ENCODE data around the gene PTPRN2. TPM values are rescaled to one million over a fixed set of nuclear protein-coding genes. Genes with fewer than 3 reads are reported as not detected.
"Not testable (repeated sequence)": the region's sequence is repeated elsewhere in the genome, so short reads cannot be mapped to it uniquely, and the experiment has no call there.

Gene PTPRN2
- total RNA-seq, 1 experiment from 2014 or later, result not detected

- no peaks in the 10 kb centered on the region for H3K9me2 ChIP-seq (ENCODE audit: insufficient read depth)
- no peak overlapping the region for H3K4me2 ChIP-seq
- peaks cover 98% of the 10 kb centered on the region for H3K27me3 ChIP-seq (ENCODE audit: insufficient read depth, low read depth)
- TF ChIP-seq CTCF (conservative IDR thresholded peaks at IDR 0.05) (no peak), EZH2 (IDR thresholded peaks at IDR 0.05; ENCODE audit: low read depth) (no peak)
- DNase-seq, result no peak
- ChIA-PET CTCF (no interaction called here), POLR2A (ENCODE audit: unreplicated experiment) (no interaction called here)
- no peak overlapping the region for H3K27ac ChIP-seq
- no peaks in the 10 kb centered on the region for H3K9me3 ChIP-seq (ENCODE audit: insufficient read depth, low read depth)
- no peak overlapping the region for H3K4me3 ChIP-seq
- no TSS peak for BruUV-seq (replicated peaks)
- intact Hi-C loops (cut with micrococcal nuclease; ENCODE audit: unreplicated experiment), result no loop called here
- H4K20me1 ChIP-seq (ENCODE audit: insufficient read depth), result no peaks in the 10 kb centered on the region
- no peaks in the 10 kb centered on the region for H3K36me3 ChIP-seq (ENCODE audit: low read depth)
- H2AFZ ChIP-seq, result no peak overlapping the region
- H3K4me1 ChIP-seq (replicated peaks; ENCODE audit: insufficient read depth), result no peaks in the 10 kb centered on the region
- no peaks in the 10 kb centered on the region for H3F3A ChIP-seq (ENCODE audit: insufficient read depth, low read depth)
- H3K79me2 ChIP-seq (ENCODE audit: low read depth), result no peaks in the 10 kb centered on the region
Observed at GRCh38 chr7:157898261-157898660, 689.4 kb downstream of the PTPRN2 start.

- Histone ChIP-seq H3K27ac (no peak overlapping the region), H3K9me2 (ENCODE audit: insufficient read depth) (no peaks in the 10 kb centered on the region), H3K36me3 (ENCODE audit: low read depth) (no peaks in the 10 kb centered on the region), H3F3A (ENCODE audit: insufficient read depth, low read depth) (no peaks in the 10 kb centered on the region), H3K4me1 (replicated peaks; ENCODE audit: insufficient read depth) (no peaks in the 10 kb centered on the region), H3K9me3 (ENCODE audit: insufficient read depth, low read depth) (no peaks in the 10 kb centered on the region), H3K27me3 (ENCODE audit: insufficient read depth, low read depth) (peaks cover 98% of the 10 kb centered on the region), H4K20me1 (ENCODE audit: insufficient read depth) (no peaks in the 10 kb centered on the region), H3K4me2 (no peak overlapping the region), H3K4me3 (no peak overlapping the region), H3K79me2 (ENCODE audit: low read depth) (no peaks in the 10 kb centered on the region), H2AFZ (no peak overlapping the region)
- no TSS peak for BruUV-seq (replicated peaks)
- ChIA-PET CTCF (no interaction called here), POLR2A (ENCODE audit: unreplicated experiment) (no interaction called here)
- no peak for DNase-seq
- intact Hi-C loops (cut with micrococcal nuclease; ENCODE audit: unreplicated experiment), result no loop called here
- TF ChIP-seq CTCF (conservative IDR thresholded peaks at IDR 0.05), result no peak
- no peak for TF ChIP-seq EZH2 (IDR thresholded peaks at IDR 0.05; ENCODE audit: low read depth)
Observed at GRCh38 chr7:157897681-157898080, 689.9 kb downstream of the PTPRN2 start.

- TF ChIP-seq CTCF (conservative IDR thresholded peaks at IDR 0.05), result no peak
- no peak for TF ChIP-seq EZH2 (IDR thresholded peaks at IDR 0.05; ENCODE audit: low read depth)
- H3K4me2 ChIP-seq, result no peak overlapping the region
- no peak overlapping the region for H2AFZ ChIP-seq
- no peaks in the 10 kb centered on the region for H3K79me2 ChIP-seq (ENCODE audit: low read depth)
- CTCF ChIA-PET, result no interaction called here
- H3K27ac ChIP-seq, result no peak overlapping the region
- H3K36me3 ChIP-seq (ENCODE audit: low read depth), result no peaks in the 10 kb centered on the region
- no TSS peak for BruUV-seq (replicated peaks)
- POLR2A ChIA-PET (ENCODE audit: unreplicated experiment), result no interaction called here
- intact Hi-C loops (cut with micrococcal nuclease; ENCODE audit: unreplicated experiment), result no loop called here
- peaks cover 98% of the 10 kb centered on the region for H3K27me3 ChIP-seq (ENCODE audit: insufficient read depth, low read depth)
- no peaks in the 10 kb centered on the region for H3K9me3 ChIP-seq (ENCODE audit: insufficient read depth, low read depth)
- H3F3A ChIP-seq (ENCODE audit: insufficient read depth, low read depth), result no peaks in the 10 kb centered on the region
- no peaks in the 10 kb centered on the region for H3K9me2 ChIP-seq (ENCODE audit: insufficient read depth)
- no peak for DNase-seq
- no peak overlapping the region for H3K4me3 ChIP-seq
- no peaks in the 10 kb centered on the region for H3K4me1 ChIP-seq (replicated peaks; ENCODE audit: insufficient read depth)
- no peaks in the 10 kb centered on the region for H4K20me1 ChIP-seq (ENCODE audit: insufficient read depth)
Observed at GRCh38 chr7:157896774-157897555, 690.7 kb downstream of the PTPRN2 start.

GRCh38 chr7:157896376-157896675, 691.3 kb downstream of the PTPRN2 start:
- H3K4me2 ChIP-seq; H3K9me2 ChIP-seq (ENCODE audit: insufficient read depth); DNase-seq; BruUV-seq (replicated peaks); H3K4me1 ChIP-seq (replicated peaks; ENCODE audit: insufficient read depth); intact Hi-C loops (cut with micrococcal nuclease; ENCODE audit: unreplicated experiment); CTCF ChIA-PET; H3K27ac ChIP-seq; H3K36me3 ChIP-seq (ENCODE audit: low read depth); H2AFZ ChIP-seq; H3K9me3 ChIP-seq (ENCODE audit: insufficient read depth, low read depth); H4K20me1 ChIP-seq (ENCODE audit: insufficient read depth); H3F3A ChIP-seq (ENCODE audit: insufficient read depth, low read depth); H3K79me2 ChIP-seq (ENCODE audit: low read depth); H3K4me3 ChIP-seq; POLR2A ChIA-PET (ENCODE audit: unreplicated experiment): not testable (repeated sequence)
- peaks cover 98% of the 10 kb centered on the region for H3K27me3 ChIP-seq (ENCODE audit: insufficient read depth, low read depth)

Measured in PC-9 (cell line).